PC-3 (cell line): ENCODE measurements around the gene MAEA. TPM values are rescaled to one million over a fixed set of nuclear protein-coding genes. Genes with fewer than 3 reads are reported as not detected.

Source experiments
- ATAC-seq: fragments of 200-7000 bp; cut with Tn5 transposase; 2 replicates; pipeline ENCODE4 v1.9.1; 2020; ENCODE audit warnings: mild to moderate bottlenecking, moderate library complexity
- BruUV-seq: library from RNA; stranded (reverse); fragments of 400-500 nt; replicated peaks from 2 replicates; lab custom pipeline; 2021; lab: Mats Ljungman, UMichigan
- CTCF ChIA-PET: fragments of 300-600 bp; sonication (Branson Sonifier 250); formaldehyde crosslinking; loops from one replicate; lab custom pipeline; 2022; ENCODE audit warnings: antibody characterized with exemption; lab: Charles Lee
- POLR2A ChIA-PET: fragments of 300-600 bp; sonication (Branson Sonifier 250); formaldehyde crosslinking; loops from one replicate; lab custom pipeline; 2022; ENCODE audit warnings: antibody characterized with exemption; ENCODE audit not compliant: unreplicated experiment; lab: Charles Lee
- DNase-seq: peaks from one replicate; pipeline ENCODE4 v3.0.0-alpha.2; 2015
- H2AFZ ChIP-seq: fragments of 300-600 bp; sonication (generic); 2 replicates; pipeline ENCODE4 v1.6.0; 2016; ENCODE audit warnings: antibody characterized with exemption, low read length
- H3F3A ChIP-seq: fragments of 300-600 bp; sonication (generic); one replicate; pipeline ENCODE4 v1.6.0; 2017; ENCODE audit warnings: antibody characterized with exemption, low read length, control low read depth, mild to moderate bottlenecking; ENCODE audit not compliant: unreplicated experiment
- H3K27ac ChIP-seq: fragments of 300-600 bp; sonication (generic); 2 replicates; pipeline ENCODE4 v1.5.1; 2016; ENCODE audit warnings: mild to moderate bottlenecking, low read length
- H3K27me3 ChIP-seq: fragments of 300-600 bp; sonication (generic); 2 replicates; pipeline ENCODE4 v1.6.1; 2016; ENCODE audit warnings: low read length, mixed read lengths
- H3K36me3 ChIP-seq: fragments of 300-600 bp; sonication (generic); 2 replicates; pipeline ENCODE4 v1.6.1; 2016; ENCODE audit warnings: low read depth, mixed run types, low read length, mixed read lengths
- H3K4me1 ChIP-seq: fragments of 300-600 bp; sonication (generic); 2 replicates; pipeline ENCODE4 v1.5.1; 2016; ENCODE audit warnings: low read length; ENCODE audit not compliant: insufficient read depth
- H3K4me2 ChIP-seq: fragments of 300-600 bp; sonication (generic); 2 replicates; pipeline ENCODE4 v1.6.0; 2016; ENCODE audit warnings: low read length
- H3K4me3 ChIP-seq: fragments of 300-600 bp; sonication (generic); 2 replicates; pipeline ENCODE4 v1.5.1; 2016; ENCODE audit warnings: mild to moderate bottlenecking, low read length, mixed read lengths
- H3K79me2 ChIP-seq: fragments of 300-600 bp; sonication (generic); 2 replicates; pipeline ENCODE4 v1.6.1; 2017; ENCODE audit warnings: low read length, mixed read lengths
- H3K9ac ChIP-seq: fragments of 300-600 bp; sonication (generic); 2 replicates; pipeline ENCODE4 v1.6.0; 2016; ENCODE audit warnings: mild to moderate bottlenecking, low read length
- H3K9me2 ChIP-seq: fragments of 300-600 bp; sonication (generic); replicated peaks from 2 replicates; pipeline ENCODE4 v1.6.1; 2016; ENCODE audit warnings: mixed run types, low read length, mixed read lengths
- H3K9me3 ChIP-seq: fragments of 300-600 bp; sonication (generic); 2 replicates; pipeline ENCODE4 v1.6.1; 2016; ENCODE audit warnings: low read length, mixed read lengths
- H4K20me1 ChIP-seq: fragments of 300-600 bp; sonication (generic); 2 replicates; pipeline ENCODE4 v1.6.1; 2016; ENCODE audit warnings: low read length, mixed read lengths
- CTCF ChIP-seq: fragments of 300-600 bp; sonication (generic); conservative IDR thresholded peaks from 2 replicates; pipeline ENCODE4 v1.5.1; 2017; ENCODE audit warnings: antibody characterized with exemption, low read depth, mild to moderate bottlenecking, low read length
- EZH2 ChIP-seq: fragments of 300-600 bp; sonication (generic); IDR thresholded peaks from one replicate; pipeline ENCODE4 v1.6.1; 2017; ENCODE audit warnings: antibody characterized with exemption, mild to moderate bottlenecking, low read length; ENCODE audit not compliant: unreplicated experiment
- EZH2phosphoT487 ChIP-seq: fragments of 300-600 bp; sonication (generic); IDR thresholded peaks from 2 replicates; pipeline ENCODE4 v1.6.1; 2018; ENCODE audit warnings: mild to moderate bottlenecking, antibody characterized with exemption, low read length, borderline replicate concordance
- intact Hi-C: fragments of 100-400 bp; cut with micrococcal nuclease; formaldehyde crosslinking; loops from 2 replicates; pipeline ENCODE4 v1.9.0; 2023
- total RNA-seq: library from RNA; depleted of rRNA; stranded (reverse); fragments of >200 nt; gene quantifications from 2 replicates; pipeline ENCODE4 v1.2.3, GENCODE V29; 2014

MAEA gene
- total RNA-seq, 1 experiment from 2014 or later = 48.1 TPM

GRCh38 chr4:1297456-1298325 lies 8.0 kb downstream of the MAEA start:
- no peak for ATAC-seq
- no peaks in the 10 kb centered on the region; the same call in 1 of the 2 replicates for H3K36me3 ChIP-seq
- TF ChIP-seq EZH2phosphoT487 (no peak), CTCF (no peak), EZH2 (no peak)
- H3K79me2 ChIP-seq = peaks cover 88% of the 10 kb centered on the region
- H3F3A ChIP-seq = no peaks in the 10 kb centered on the region
- intact Hi-C loops = no loop called here
- H2AFZ ChIP-seq = no peak overlapping the region
- ChIA-PET POLR2A (no interaction called here), CTCF (no interaction called here)
- H3K4me1 ChIP-seq = no peaks in the 10 kb centered on the region
- no peak overlapping the region for H3K9ac ChIP-seq
- no TSS peak for BruUV-seq
- no peaks in the 10 kb centered on the region for H3K27me3 ChIP-seq
- H3K4me3 ChIP-seq = no peak overlapping the region
- 0 out of 2 replicates have a peak, but pooled peaks cover 11% of the 10 kb centered on the region for H4K20me1 ChIP-seq
- no peaks in the 10 kb centered on the region for H3K9me2 ChIP-seq
- no peak overlapping the region for H3K27ac ChIP-seq
- no peak overlapping the region for H3K4me2 ChIP-seq
- H3K9me3 ChIP-seq = no peaks in the 10 kb centered on the region
- DNase-seq = no peak

GRCh38 chr4:1298461-1298860 lies 8.8 kb downstream of the MAEA start:
- ChIA-PET CTCF (no interaction called here), POLR2A (no interaction called here)
- 0 out of 2 replicates have a peak, but pooled peaks cover 11% of the 10 kb centered on the region for H4K20me1 ChIP-seq
- H3K4me3 ChIP-seq = no peak overlapping the region
- no TSS peak for BruUV-seq
- H3K4me2 ChIP-seq = no peak overlapping the region
- no peak for TF ChIP-seq EZH2
- no peak for TF ChIP-seq CTCF
- no peak for TF ChIP-seq EZH2phosphoT487
- no peak overlapping the region for H2AFZ ChIP-seq
- ATAC-seq (no peak), DNase-seq (no peak)
- no peaks in the 10 kb centered on the region for H3K27me3 ChIP-seq
- H3K9me3 ChIP-seq = no peaks in the 10 kb centered on the region
- H3K27ac ChIP-seq = no peak overlapping the region
- H3K4me1 ChIP-seq = no peaks in the 10 kb centered on the region
- intact Hi-C loops = no loop called here
- H3K36me3 ChIP-seq = no peaks in the 10 kb centered on the region; the same call in 1 of the 2 replicates
- peaks cover 87% of the 10 kb centered on the region for H3K79me2 ChIP-seq
- no peaks in the 10 kb centered on the region for H3K9me2 ChIP-seq
- H3K9ac ChIP-seq = no peak overlapping the region
- H3F3A ChIP-seq = no peaks in the 10 kb centered on the region
